Uterus (tissue), 2 donors: ENCODE measurements around the gene NDUFS2.

Experiments
- POLR2A ChIP-seq, 2 donors: fragments of 450-650 bp; IDR thresholded peaks; one replicate each; pipeline ENCODE4 v1.6.1; 2016; ENCODE audit warnings: antibody characterized with exemption in 2 of 2, mild to moderate bottlenecking in 1 of 2, moderate library complexity in 1 of 2
- TF ChIP-seq, protein P1 (sequence below), 4 experiments: fragments of 200-600 bp in 2 of 4; fragments of 450-650 bp in 2 of 4; sonication (generic) in 2 of 4; IDR thresholded peaks; one replicate each; pipeline ENCODE4 v1.5.1; 2016 to 2019; ENCODE audit warnings: antibody characterized with exemption in 4 of 4, mild to moderate bottlenecking in 2 of 4, moderate library complexity in 1 of 4

DNA sequence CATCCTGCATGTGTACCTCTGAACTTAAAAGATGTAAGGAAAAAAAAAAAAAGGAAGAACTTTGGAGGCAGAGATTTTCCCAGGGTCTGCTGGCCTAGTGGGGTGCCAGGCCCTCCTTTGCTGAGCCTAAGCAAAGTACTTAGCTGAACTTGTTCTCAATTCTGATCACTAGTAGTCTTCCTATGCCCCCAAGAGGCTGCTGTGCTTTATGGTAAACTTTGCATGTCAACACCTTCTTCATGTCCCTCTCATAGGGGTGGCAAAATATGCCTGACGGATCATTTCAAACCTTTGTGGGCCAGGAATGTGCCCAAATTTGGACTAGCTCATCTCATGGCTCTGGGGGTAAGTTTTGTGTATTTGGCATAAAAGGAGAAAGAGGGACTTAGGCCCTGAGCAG, 44.3 kb upstream of the NDUFS2 start:
- TF ChIP-seq POLR2A (IDR thresholded peaks at IDR 0.05), result no peak
- TF ChIP-seq, protein P1, sequence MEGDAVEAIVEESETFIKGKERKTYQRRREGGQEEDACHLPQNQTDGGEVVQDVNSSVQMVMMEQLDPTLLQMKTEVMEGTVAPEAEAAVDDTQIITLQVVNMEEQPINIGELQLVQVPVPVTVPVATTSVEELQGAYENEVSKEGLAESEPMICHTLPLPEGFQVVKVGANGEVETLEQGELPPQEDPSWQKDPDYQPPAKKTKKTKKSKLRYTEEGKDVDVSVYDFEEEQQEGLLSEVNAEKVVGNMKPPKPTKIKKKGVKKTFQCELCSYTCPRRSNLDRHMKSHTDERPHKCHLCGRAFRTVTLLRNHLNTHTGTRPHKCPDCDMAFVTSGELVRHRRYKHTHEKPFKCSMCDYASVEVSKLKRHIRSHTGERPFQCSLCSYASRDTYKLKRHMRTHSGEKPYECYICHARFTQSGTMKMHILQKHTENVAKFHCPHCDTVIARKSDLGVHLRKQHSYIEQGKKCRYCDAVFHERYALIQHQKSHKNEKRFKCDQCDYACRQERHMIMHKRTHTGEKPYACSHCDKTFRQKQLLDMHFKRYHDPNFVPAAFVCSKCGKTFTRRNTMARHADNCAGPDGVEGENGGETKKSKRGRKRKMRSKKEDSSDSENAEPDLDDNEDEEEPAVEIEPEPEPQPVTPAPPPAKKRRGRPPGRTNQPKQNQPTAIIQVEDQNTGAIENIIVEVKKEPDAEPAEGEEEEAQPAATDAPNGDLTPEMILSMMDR (IDR thresholded peaks at IDR 0.05), result no peak
